ENCODE results near the gene RPS19.

The RPS19 gene

GRCh38 chr19:41890936-41891335 lies 30.9 kb downstream of the RPS19 start:
- no peak overlapping the region for H3K4me3 ChIP-seq (ENCODE audit: severe bottlenecking)
- no peak for ATAC-seq (ENCODE audit: low read depth)
- no peak for DNase-seq (ENCODE audit: low spot score)
- peaks cover 54% of the 10 kb centered on the region for H3K36me3 ChIP-seq (ENCODE audit: low read depth)
- H3K9me3 ChIP-seq (ENCODE audit: severe bottlenecking), result no peaks in the 10 kb centered on the region
- no peak for TF ChIP-seq CTCF (IDR thresholded peaks at IDR 0.05; ENCODE audit: poor library complexity, severe bottlenecking)
- no peaks in the 10 kb centered on the region for H3K27me3 ChIP-seq (ENCODE audit: insufficient read depth, poor library complexity, severe bottlenecking)
- H3K4me1 ChIP-seq (ENCODE audit: insufficient read depth, poor library complexity, severe bottlenecking), result peaks cover 18% of the 10 kb centered on the region
- H3K27ac ChIP-seq (ENCODE audit: poor library complexity, severe bottlenecking), result no peak overlapping the region

GRCh38 chr19:41892173-41892902 lies 32.3 kb downstream of the RPS19 start:
- Histone ChIP-seq H3K4me1 (ENCODE audit: insufficient read depth, poor library complexity, severe bottlenecking) (peaks cover 7% of the 10 kb centered on the region), H3K36me3 (ENCODE audit: low read depth) (peaks cover 58% of the 10 kb centered on the region), H3K9me3 (ENCODE audit: severe bottlenecking) (no peaks in the 10 kb centered on the region), H3K27ac (ENCODE audit: poor library complexity, severe bottlenecking) (no peak overlapping the region), H3K4me3 (ENCODE audit: severe bottlenecking) (no peak overlapping the region), H3K27me3 (ENCODE audit: insufficient read depth, poor library complexity, severe bottlenecking) (no peaks in the 10 kb centered on the region)
- DNase-seq (ENCODE audit: low spot score) (no peak), ATAC-seq (ENCODE audit: low read depth) (no peak)
- no peak for TF ChIP-seq CTCF (IDR thresholded peaks at IDR 0.05; ENCODE audit: poor library complexity, severe bottlenecking)

GRCh38 chr19:41893899-41894298 lies 33.8 kb downstream of the RPS19 start:
- Histone ChIP-seq H3K9me3 (ENCODE audit: severe bottlenecking) (no peaks in the 10 kb centered on the region), H3K36me3 (ENCODE audit: low read depth) (peaks cover 64% of the 10 kb centered on the region), H3K27ac (ENCODE audit: poor library complexity, severe bottlenecking) (no peak overlapping the region), H3K4me3 (ENCODE audit: severe bottlenecking) (no peak overlapping the region), H3K27me3 (ENCODE audit: insufficient read depth, poor library complexity, severe bottlenecking) (no peaks in the 10 kb centered on the region), H3K4me1 (ENCODE audit: insufficient read depth, poor library complexity, severe bottlenecking) (no peaks in the 10 kb centered on the region)
- DNase-seq (ENCODE audit: low spot score), result no peak
- no peak for TF ChIP-seq CTCF (IDR thresholded peaks at IDR 0.05; ENCODE audit: poor library complexity, severe bottlenecking)
- no peak for ATAC-seq (ENCODE audit: low read depth)

- H3K4me3 ChIP-seq (ENCODE audit: severe bottlenecking), result no peak overlapping the region
- H3K9me3 ChIP-seq (ENCODE audit: severe bottlenecking), result no peaks in the 10 kb centered on the region
- no peak overlapping the region for H3K27ac ChIP-seq (ENCODE audit: poor library complexity, severe bottlenecking)
- DNase-seq (ENCODE audit: low spot score) (no peak), ATAC-seq (ENCODE audit: low read depth) (no peak)
- H3K36me3 ChIP-seq (ENCODE audit: low read depth), result peaks cover 63% of the 10 kb centered on the region
- no peaks in the 10 kb centered on the region for H3K4me1 ChIP-seq (ENCODE audit: insufficient read depth, poor library complexity, severe bottlenecking)
- no peaks in the 10 kb centered on the region for H3K27me3 ChIP-seq (ENCODE audit: insufficient read depth, poor library complexity, severe bottlenecking)
- no peak for TF ChIP-seq CTCF (IDR thresholded peaks at IDR 0.05; ENCODE audit: poor library complexity, severe bottlenecking)
Observed at GRCh38 chr19:41894350-41894749, 34.3 kb downstream of the RPS19 start.

All from RWPE2 (cell line).